T-helper 2 cell treated with Interferon-gamma antibody and Interleukin-4, amounts not matched to agents 5 μg/mL and 100 μg/mL, for 36 hours (primary cell): ENCODE measurements around the gene C6orf120.
"Not testable (repeated sequence)": the region's sequence is repeated elsewhere in the genome, so short reads cannot be mapped to it uniquely, and the experiment has no call there.

Experiments used
- DNase-seq: peaks from one replicate; pipeline ENCODE4 v3.0.0; 2021; ENCODE audit warnings: low spot score
- H3K27ac Mint-ChIP-seq: one replicate; pipeline ENCODE4 v1.8.0; 2021; ENCODE audit warnings: mild to moderate bottlenecking, mixed read lengths
- H3K27me3 Mint-ChIP-seq: one replicate; pipeline ENCODE4 v1.8.0; 2021; ENCODE audit warnings: low read depth, mixed read lengths
- H3K36me3 Mint-ChIP-seq: one replicate; pipeline ENCODE4 v1.8.0; 2021; ENCODE audit warnings: low read depth, mixed read lengths
- H3K4me1 Mint-ChIP-seq: one replicate; pipeline ENCODE4 v1.8.0; 2021; ENCODE audit warnings: low read depth, mixed read lengths
- H3K4me3 Mint-ChIP-seq: one replicate; pipeline ENCODE4 v1.8.0; 2022; ENCODE audit warnings: mild to moderate bottlenecking, moderate library complexity, mixed read lengths
- H3K9me3 Mint-ChIP-seq: one replicate; pipeline ENCODE4 v1.8.0; 2021; ENCODE audit warnings: mixed read lengths

Gene C6orf120

DNA sequence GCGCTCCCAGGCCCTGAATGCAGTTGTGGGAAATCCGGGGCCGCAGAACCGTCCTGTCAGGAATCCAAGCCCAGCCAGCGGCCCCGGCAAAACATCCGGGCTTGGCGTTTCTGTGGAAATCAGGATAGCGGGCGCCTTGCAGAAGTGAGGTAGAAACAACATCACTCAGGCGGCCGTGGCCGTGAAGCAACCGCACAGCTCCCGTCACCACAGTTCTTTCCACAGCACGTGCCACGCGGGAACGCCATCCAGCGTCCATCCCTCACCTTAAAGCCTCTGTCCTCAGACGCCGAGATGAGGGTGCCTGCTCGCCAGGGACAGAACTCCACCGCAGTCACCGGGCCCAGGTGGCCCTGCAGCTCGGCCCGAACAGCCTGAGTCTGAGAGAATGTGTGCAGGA, 34.2 kb upstream of the C6orf120 start:
- Mint-ChIP-seq H3K27me3 (no peaks in the 10 kb centered on the region), H3K4me3 (no peak overlapping the region), H3K27ac (no peak overlapping the region), H3K9me3 (no peaks in the 10 kb centered on the region), H3K4me1 (peaks cover 5% of the 10 kb centered on the region), H3K36me3 (peaks cover 2% of the 10 kb centered on the region)
- no peak for DNase-seq

DNA sequence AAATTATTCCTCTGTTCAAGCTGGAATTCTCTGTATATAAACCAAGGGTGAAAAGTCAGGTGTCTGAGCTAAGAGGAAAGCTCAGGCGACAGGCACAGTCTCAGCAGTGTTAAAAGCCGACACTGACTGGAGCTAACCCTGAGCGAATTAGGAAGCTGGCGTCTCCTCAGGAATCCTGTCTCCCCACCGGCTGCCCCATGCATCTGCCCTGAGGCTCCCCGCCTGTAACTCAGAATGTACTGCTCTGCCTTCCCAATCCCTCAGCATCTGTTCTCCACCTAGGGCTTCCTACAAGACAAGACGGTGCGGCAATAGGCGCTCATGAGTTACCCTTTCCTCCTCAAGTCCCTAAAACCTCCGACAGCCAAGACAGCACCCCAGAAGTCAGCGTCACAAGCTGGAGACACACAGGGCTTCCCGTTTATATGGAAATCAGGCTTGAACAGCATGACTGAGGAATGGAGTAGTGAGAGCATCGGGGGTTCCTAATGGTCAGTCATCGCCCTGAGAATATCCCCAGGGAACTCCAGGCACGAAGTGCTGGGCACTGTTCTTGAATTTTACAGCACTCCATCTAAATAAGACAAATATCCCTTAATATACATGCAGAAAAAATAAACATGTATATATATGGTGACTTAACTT, 33.6 kb upstream of the C6orf120 start:
- Mint-ChIP-seq H3K4me1 (peaks cover 5% of the 10 kb centered on the region), H3K36me3 (no peaks in the 10 kb centered on the region), H3K27me3 (no peaks in the 10 kb centered on the region), H3K27ac (no peak overlapping the region), H3K9me3 (no peaks in the 10 kb centered on the region), H3K4me3 (no peak overlapping the region)
- no peak for DNase-seq

- DNase-seq = no peak
- Mint-ChIP-seq H3K4me1 (peaks cover 5% of the 10 kb centered on the region), H3K9me3 (no peaks in the 10 kb centered on the region), H3K27ac (no peak overlapping the region), H3K4me3 (no peak overlapping the region), H3K36me3 (no peaks in the 10 kb centered on the region), H3K27me3 (no peaks in the 10 kb centered on the region)
These were observed 32.8 kb upstream of the C6orf120 start for GRCh38 chr6:169669147-169669546.

GRCh38 chr6:169669889-169670288, 32.0 kb upstream of the C6orf120 start:
- no peaks in the 10 kb centered on the region for H3K27me3 Mint-ChIP-seq
- peaks cover 5% of the 10 kb centered on the region for H3K4me1 Mint-ChIP-seq
- H3K9me3 Mint-ChIP-seq = no peaks in the 10 kb centered on the region
- H3K4me3 Mint-ChIP-seq = no peak overlapping the region
- H3K36me3 Mint-ChIP-seq = no peaks in the 10 kb centered on the region
- DNase-seq = no peak
- no peak overlapping the region for H3K27ac Mint-ChIP-seq

DNA sequence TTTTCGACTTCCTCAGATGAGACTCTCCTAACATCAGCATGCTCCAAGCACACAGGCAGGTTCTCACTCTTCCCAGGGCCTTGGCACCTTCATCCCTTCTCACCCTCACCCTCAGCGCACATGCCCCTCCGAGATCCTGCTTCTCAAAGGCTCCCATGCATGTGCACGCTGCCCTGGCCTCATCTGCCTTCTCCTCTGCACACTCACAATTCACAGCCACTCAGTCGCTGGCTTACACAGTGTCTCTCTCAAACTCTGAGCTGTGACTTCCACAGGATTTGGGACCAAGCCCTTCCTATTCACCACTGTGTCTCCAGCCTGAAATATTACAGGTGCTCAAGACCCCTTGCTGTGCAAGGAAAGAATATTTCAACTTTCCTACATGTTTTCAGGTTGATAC, 30.4 kb upstream of the C6orf120 start:
- Mint-ChIP-seq H3K27me3 (no peaks in the 10 kb centered on the region), H3K4me3 (no peak overlapping the region), H3K36me3 (peaks cover 2% of the 10 kb centered on the region), H3K27ac (no peak overlapping the region), H3K4me1 (peaks cover 5% of the 10 kb centered on the region), H3K9me3 (no peaks in the 10 kb centered on the region)
- DNase-seq = no peak

GRCh38 chr6:169675011-169675410, 26.9 kb upstream of the C6orf120 start:
- DNase-seq = no peak
- Mint-ChIP-seq H3K27ac (no peak overlapping the region), H3K4me1 (peaks cover 2% of the 10 kb centered on the region), H3K9me3 (no peaks in the 10 kb centered on the region), H3K36me3 (peaks cover 6% of the 10 kb centered on the region), H3K4me3 (no peak overlapping the region), H3K27me3 (no peaks in the 10 kb centered on the region)

- H3K4me3 Mint-ChIP-seq = no peak overlapping the region
- peaks cover 7% of the 10 kb centered on the region for H3K9me3 Mint-ChIP-seq
- no peak for DNase-seq
- H3K27me3 Mint-ChIP-seq = no peaks in the 10 kb centered on the region
- H3K36me3 Mint-ChIP-seq = peaks cover 17% of the 10 kb centered on the region
- no peaks in the 10 kb centered on the region for H3K4me1 Mint-ChIP-seq
- H3K27ac Mint-ChIP-seq = no peak overlapping the region
These were observed 24.8 kb upstream of the C6orf120 start for GRCh38 chr6:169677096-169677495.

DNA sequence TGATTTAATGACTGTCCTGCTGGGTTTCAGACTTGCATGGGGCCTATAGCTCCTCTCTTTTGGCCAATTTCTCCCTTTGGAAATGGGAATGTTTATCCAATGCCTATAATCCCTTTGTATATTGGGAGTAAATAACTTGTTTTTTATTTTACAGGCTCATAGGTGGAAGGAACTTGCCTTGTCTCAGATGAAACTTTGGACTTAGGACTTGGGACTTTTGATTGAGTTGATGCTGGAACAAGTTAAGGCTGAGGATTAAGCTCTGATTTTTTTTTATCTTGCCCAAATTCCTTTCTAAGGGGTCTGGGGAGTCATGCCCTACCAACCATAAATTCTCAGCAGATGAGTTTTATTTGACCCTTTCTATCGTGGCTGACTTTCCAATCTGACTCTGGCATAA, 23.6 kb upstream of the C6orf120 start:
- Mint-ChIP-seq H3K4me3 (no peak overlapping the region), H3K4me1 (no peaks in the 10 kb centered on the region), H3K36me3 (peaks cover 24% of the 10 kb centered on the region), H3K27ac (no peak overlapping the region), H3K9me3 (peaks cover 7% of the 10 kb centered on the region), H3K27me3 (no peaks in the 10 kb centered on the region)
- DNase-seq = no peak

DNA sequence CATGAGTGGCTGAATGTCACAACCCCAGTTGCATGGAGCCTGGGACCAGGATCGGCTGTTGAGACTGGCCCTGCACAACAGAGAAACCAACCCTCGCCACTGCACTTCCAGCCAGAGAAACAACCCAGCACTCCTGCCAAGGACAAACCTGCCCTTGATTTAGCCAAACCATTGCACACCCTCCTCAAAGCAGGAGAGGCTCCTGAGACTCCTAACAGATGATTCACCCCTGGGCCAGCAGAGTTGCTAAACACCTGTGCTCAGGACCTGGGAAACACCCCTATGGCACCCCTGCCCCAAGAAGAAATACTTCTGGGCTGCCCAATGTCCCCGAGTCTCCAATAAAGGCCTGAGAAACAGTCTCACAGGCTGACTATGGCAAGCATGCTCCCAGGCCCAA, 17.9 kb upstream of the C6orf120 start:
- no peaks in the 10 kb centered on the region for H3K27me3 Mint-ChIP-seq
- peaks cover 60% of the 10 kb centered on the region for H3K36me3 Mint-ChIP-seq
- no peak for DNase-seq
- no peak overlapping the region for H3K27ac Mint-ChIP-seq
- no peaks in the 10 kb centered on the region for H3K4me1 Mint-ChIP-seq
- H3K4me3 Mint-ChIP-seq = no peak overlapping the region
- peaks cover 32% of the 10 kb centered on the region for H3K9me3 Mint-ChIP-seq

GRCh38 chr6:169685860-169686259, 16.1 kb upstream of the C6orf120 start:
- Mint-ChIP-seq H3K9me3 (peaks cover 27% of the 10 kb centered on the region), H3K36me3 (peaks cover 58% of the 10 kb centered on the region), H3K27me3 (no peaks in the 10 kb centered on the region), H3K4me1 (peaks cover 4% of the 10 kb centered on the region), H3K4me3 (no peak overlapping the region), H3K27ac (no peak overlapping the region)
- DNase-seq = no peak

DNA sequence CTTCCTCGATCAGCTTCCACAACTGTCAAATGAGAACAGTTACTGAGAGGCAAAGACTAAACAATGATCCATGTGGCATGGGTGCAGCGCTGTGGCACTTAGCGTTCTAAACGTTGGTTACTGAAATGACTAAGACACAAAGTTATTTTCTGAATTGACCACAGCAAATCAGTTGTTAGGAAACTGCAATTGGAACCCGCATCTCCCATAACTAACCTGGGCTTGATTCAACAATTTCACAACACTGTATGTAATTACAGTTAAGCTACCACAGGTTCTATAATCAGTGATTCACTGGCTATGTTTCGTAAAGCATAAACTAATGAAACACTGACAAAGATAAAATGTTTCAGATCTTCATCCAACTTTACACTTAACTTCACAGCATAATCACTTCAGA, 12.6 kb upstream of the C6orf120 start:
- no peak for DNase-seq
- H3K9me3 Mint-ChIP-seq = peaks cover 26% of the 10 kb centered on the region
- H3K27me3 Mint-ChIP-seq = no peaks in the 10 kb centered on the region
- H3K27ac Mint-ChIP-seq = no peak overlapping the region
- H3K36me3 Mint-ChIP-seq = peaks cover 43% of the 10 kb centered on the region
- no peak overlapping the region for H3K4me3 Mint-ChIP-seq
- H3K4me1 Mint-ChIP-seq = peaks cover 4% of the 10 kb centered on the region

- no peak overlapping the region for H3K4me3 Mint-ChIP-seq
- no peak overlapping the region for H3K27ac Mint-ChIP-seq
- DNase-seq = no peak
- H3K9me3 Mint-ChIP-seq = peaks cover 10% of the 10 kb centered on the region
- H3K4me1 Mint-ChIP-seq = peaks cover 4% of the 10 kb centered on the region
- H3K27me3 Mint-ChIP-seq = no peaks in the 10 kb centered on the region
- peaks cover 31% of the 10 kb centered on the region for H3K36me3 Mint-ChIP-seq
These were observed 10.7 kb upstream of the C6orf120 start for GRCh38 chr6:169691260-169691659.

GRCh38 chr6:169692516-169692915, 9.4 kb upstream of the C6orf120 start:
- peaks cover 23% of the 10 kb centered on the region for H3K36me3 Mint-ChIP-seq
- peaks cover 4% of the 10 kb centered on the region for H3K4me1 Mint-ChIP-seq
- H3K9me3 Mint-ChIP-seq = no peaks in the 10 kb centered on the region
- DNase-seq = no peak
- no peak overlapping the region for H3K4me3 Mint-ChIP-seq
- no peak overlapping the region for H3K27ac Mint-ChIP-seq
- no peaks in the 10 kb centered on the region for H3K27me3 Mint-ChIP-seq

GRCh38 chr6:169695131-169695530, 6.8 kb upstream of the C6orf120 start:
- H3K27me3 Mint-ChIP-seq = no peaks in the 10 kb centered on the region
- peaks cover 8% of the 10 kb centered on the region for H3K4me1 Mint-ChIP-seq
- no peak overlapping the region for H3K4me3 Mint-ChIP-seq
- H3K9me3 Mint-ChIP-seq = no peaks in the 10 kb centered on the region
- H3K27ac Mint-ChIP-seq = no peak overlapping the region
- no peak for DNase-seq
- peaks cover 12% of the 10 kb centered on the region for H3K36me3 Mint-ChIP-seq

DNA sequence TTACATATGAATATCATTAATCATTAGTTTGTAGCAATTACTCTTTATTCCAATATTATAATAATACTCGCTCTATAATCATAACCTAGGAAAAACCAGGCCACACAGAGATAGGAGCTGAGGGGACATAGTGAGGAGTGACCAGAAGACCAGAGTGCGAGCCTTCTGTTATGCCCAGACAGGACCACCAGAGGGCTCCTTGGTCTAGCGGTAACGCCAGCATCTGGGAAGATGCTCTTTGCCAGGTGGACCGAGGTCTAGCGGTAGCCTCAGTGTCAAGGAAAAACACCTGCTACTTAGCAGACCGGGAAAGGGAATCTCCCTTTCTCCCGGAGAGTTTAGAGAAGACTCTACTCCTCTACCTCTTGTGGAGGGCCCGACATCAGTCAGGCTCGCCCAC, 4.8 kb upstream of the C6orf120 start:
- not testable (repeated sequence) for H3K9me3 Mint-ChIP-seq, H3K4me1 Mint-ChIP-seq, DNase-seq, H3K4me3 Mint-ChIP-seq, H3K27ac Mint-ChIP-seq, H3K27me3 Mint-ChIP-seq, H3K36me3 Mint-ChIP-seq
